HG02571 (cell line): ENCODE results near the gene CHD5.

Experiments used
- ATAC-seq: cut with Tn5 transposase; IDR thresholded peaks from one replicate; pipeline ENCODE4 v1.9.1; 2021; ENCODE audit warnings: mild to moderate bottlenecking, moderate library complexity; ENCODE audit not compliant: unreplicated experiment

CHD5 gene

GRCh38 chr1:6174621-6175410 is 5.3 kb downstream of the CHD5 start:
- no peak for ATAC-seq

- no peak for ATAC-seq
Observed at GRCh38 chr1:6172549-6172948, 7.6 kb downstream of the CHD5 start.

GRCh38 chr1:6171548-6172124 is 8.5 kb downstream of the CHD5 start:
- no peak for ATAC-seq

GRCh38 chr1:6170742-6171201 is 9.3 kb downstream of the CHD5 start:
- no peak for ATAC-seq

GRCh38 chr1:6170116-6170741 is 9.9 kb downstream of the CHD5 start:
- ATAC-seq, result no peak

- ATAC-seq, result no peak
Observed at GRCh38 chr1:6168947-6169586, 11.1 kb downstream of the CHD5 start.

- no peak for ATAC-seq
Observed at GRCh38 chr1:6167391-6168303, 12.5 kb downstream of the CHD5 start.

- no peak for ATAC-seq
Observed at GRCh38 chr1:6166655-6167390, 13.3 kb downstream of the CHD5 start.

- no peak for ATAC-seq
Observed at GRCh38 chr1:6166221-6166620, 13.9 kb downstream of the CHD5 start.

- ATAC-seq, result no peak
Observed at GRCh38 chr1:6165441-6165985, 14.6 kb downstream of the CHD5 start.

GRCh38 chr1:6165027-6165426 is 15.1 kb downstream of the CHD5 start:
- no peak for ATAC-seq

- ATAC-seq, result no peak
Observed at GRCh38 chr1:6163973-6164617, 16.0 kb downstream of the CHD5 start.

GRCh38 chr1:6163191-6163972 is 16.7 kb downstream of the CHD5 start:
- ATAC-seq, result no peak

GRCh38 chr1:6162773-6163172 is 17.3 kb downstream of the CHD5 start:
- ATAC-seq, result no peak

GRCh38 chr1:6162341-6162740 is 17.8 kb downstream of the CHD5 start:
- no peak for ATAC-seq

GRCh38 chr1:6158181-6158580 is 21.9 kb downstream of the CHD5 start:
- no peak for ATAC-seq

- no peak for ATAC-seq
Observed at GRCh38 chr1:6157528-6158174, 22.5 kb downstream of the CHD5 start.

- no peak for ATAC-seq
Observed at GRCh38 chr1:6157132-6157527, 23.0 kb downstream of the CHD5 start.
